ENCODE measurements around the gene PSMB8.

The PSMB8 gene

GRCh38 chr6:32867554-32868256, 23.9 kb upstream of the PSMB8 start:
- H3K4me3 ChIP-seq (ENCODE audit: low read depth, low read length), result no peak overlapping the region
- TF ChIP-seq CTCF (conservative IDR thresholded peaks at IDR 0.05; ENCODE audit: low read depth, low read length), result no peak
- no peak for DNase-seq (ENCODE audit: low read depth)

- no peak for TF ChIP-seq CTCF (conservative IDR thresholded peaks at IDR 0.05; ENCODE audit: low read depth, low read length)
- no peak overlapping the region for H3K4me3 ChIP-seq (ENCODE audit: low read depth, low read length)
- DNase-seq (ENCODE audit: low read depth), result no peak
Observed at GRCh38 chr6:32867022-32867477, 23.2 kb upstream of the PSMB8 start.

GRCh38 chr6:32865724-32866443, 22.0 kb upstream of the PSMB8 start:
- TF ChIP-seq CTCF (conservative IDR thresholded peaks at IDR 0.05; ENCODE audit: low read depth, low read length), result no peak
- no peak overlapping the region for H3K4me3 ChIP-seq (ENCODE audit: low read depth, low read length)
- no peak for DNase-seq (ENCODE audit: low read depth)

- DNase-seq (ENCODE audit: low read depth), result no peak
- H3K4me3 ChIP-seq (ENCODE audit: low read depth, low read length), result no peak overlapping the region
- TF ChIP-seq CTCF (conservative IDR thresholded peaks at IDR 0.05; ENCODE audit: low read depth, low read length), result no peak
Observed at GRCh38 chr6:32862725-32863124, 18.9 kb upstream of the PSMB8 start.

- DNase-seq (ENCODE audit: low read depth), result no peak
- TF ChIP-seq CTCF (conservative IDR thresholded peaks at IDR 0.05; ENCODE audit: low read depth, low read length), result no peak
- H3K4me3 ChIP-seq (ENCODE audit: low read depth, low read length), result no peak overlapping the region
Observed at GRCh38 chr6:32860674-32861073, 16.8 kb upstream of the PSMB8 start.

GRCh38 chr6:32858194-32858593, 14.3 kb upstream of the PSMB8 start:
- no peak overlapping the region for H3K4me3 ChIP-seq (ENCODE audit: low read depth, low read length)
- no peak for DNase-seq (ENCODE audit: low read depth)
- no peak for TF ChIP-seq CTCF (conservative IDR thresholded peaks at IDR 0.05; ENCODE audit: low read depth, low read length)
